Islet of Langerhans (tissue), 1 donor: ENCODE measurements around the gene TIAM2.

Source experiments
- FAIRE-seq: peaks from one replicate; lab custom pipeline; 2011; peaks lifted over from hg19 to GRCh38; lab: Jason Lieb, UNC

The TIAM2 gene

GRCh38 chr6:155297669-155298068 is 302.6 kb downstream of the TIAM2 start:
- no peak for FAIRE-seq

DNA sequence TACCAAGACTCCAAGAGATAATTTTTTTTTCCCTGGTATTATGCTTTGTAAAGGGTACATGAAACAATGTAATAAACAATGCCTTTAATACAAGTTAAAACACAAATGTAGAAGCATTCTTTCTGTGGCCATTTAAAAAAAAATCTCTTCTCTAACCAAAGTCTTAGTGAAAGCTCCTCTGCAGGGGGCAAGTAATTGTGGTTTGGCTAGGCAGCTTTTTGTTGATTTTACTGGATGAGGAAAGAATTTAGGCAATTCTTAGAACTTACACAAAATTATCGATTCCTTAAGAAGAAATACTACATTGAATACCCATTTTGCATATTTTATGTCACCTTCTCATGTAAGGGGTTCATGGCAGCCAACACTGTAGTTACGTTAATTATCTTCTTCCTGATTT is 306.8 kb downstream of the TIAM2 start:
- FAIRE-seq = no peak

DNA sequence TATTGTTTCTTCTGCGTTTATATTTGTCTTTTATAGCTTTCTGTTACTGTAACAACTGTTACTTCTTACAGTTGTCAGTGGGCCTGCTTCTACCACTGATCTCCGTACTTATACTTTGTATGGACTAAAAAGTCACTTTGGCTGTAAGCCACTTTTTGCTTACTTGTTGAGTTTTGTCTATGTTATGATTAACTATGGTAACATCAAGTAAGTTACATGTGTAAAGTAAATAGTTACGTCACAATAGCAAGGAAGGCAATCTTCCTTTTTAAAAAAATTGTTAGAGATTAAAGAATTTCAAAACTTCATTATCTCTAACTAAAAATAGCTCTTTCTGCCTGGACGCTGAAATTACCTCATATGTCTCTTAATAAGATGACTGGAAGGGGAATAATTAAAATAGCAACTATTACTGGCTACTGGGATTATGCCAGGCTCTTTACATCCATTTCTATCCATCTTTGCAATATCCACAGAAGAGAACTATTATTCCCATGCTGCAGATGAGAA is 308.3 kb downstream of the TIAM2 start:
- FAIRE-seq = no peak

DNA sequence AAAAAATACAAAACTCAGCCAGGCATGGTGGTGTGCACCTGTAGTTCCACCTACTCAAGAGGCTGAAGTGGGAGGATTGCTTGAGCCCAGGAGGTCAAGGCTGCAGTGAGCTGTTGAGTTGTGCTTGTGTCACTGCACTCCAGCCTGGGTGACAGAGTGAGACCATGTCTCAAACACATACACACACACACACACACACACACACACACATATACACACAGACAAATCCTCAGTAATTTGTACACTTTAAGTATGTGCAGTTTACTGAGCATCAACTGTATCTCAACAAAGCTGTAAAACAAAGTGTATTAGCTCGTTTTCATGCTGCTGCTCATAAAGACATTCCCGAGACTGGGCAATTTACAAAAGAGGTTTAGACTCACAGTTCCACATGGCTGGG is 311.8 kb downstream of the TIAM2 start:
- no peak for FAIRE-seq
